ENCODE measurements around the gene KCNV2.
"Not testable (repeated sequence)": the region's sequence is repeated elsewhere in the genome, so short reads cannot be mapped to it uniquely, and the experiment has no call there.

Gene KCNV2

DNA sequence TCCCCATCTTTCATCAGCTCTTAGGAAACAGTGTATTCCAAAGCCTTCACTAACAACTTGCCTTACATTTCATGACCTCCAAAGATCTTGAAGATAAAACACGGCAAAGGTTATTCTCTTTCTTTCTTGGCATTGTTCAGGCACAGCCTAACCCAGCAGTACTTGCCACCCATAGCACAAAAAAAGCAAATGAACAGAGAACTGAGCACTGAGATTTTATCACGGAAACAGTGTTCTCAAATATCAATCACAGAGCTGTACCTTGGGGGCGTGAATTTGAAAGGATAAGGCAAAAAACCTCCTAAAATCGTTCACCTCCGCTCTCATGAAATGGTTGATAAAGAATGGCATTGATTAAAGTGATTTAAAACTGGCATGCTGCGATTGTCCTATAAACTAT is 16.9 kb upstream of the KCNV2 start:
- Histone ChIP-seq H3F3A (ENCODE audit: insufficient read depth, low read length) (no peaks in the 10 kb centered on the region), H3K27me3 (replicated peaks; ENCODE audit: insufficient read depth, low read length) (no peaks in the 10 kb centered on the region), H3K9ac (ENCODE audit: low read length) (no peak overlapping the region), H3K4me3 (ENCODE audit: low read length) (no peak overlapping the region), H3K79me2 (ENCODE audit: low read length) (no peaks in the 10 kb centered on the region), H3K27ac (ENCODE audit: low read length) (no peak overlapping the region), H2AFZ (ENCODE audit: low read length) (no peak overlapping the region), H3K9me3 (replicated peaks; ENCODE audit: insufficient read depth, low read length) (no peaks in the 10 kb centered on the region), H4K20me1 (ENCODE audit: insufficient read depth, low read length) (no peaks in the 10 kb centered on the region), H3K9me2 (replicated peaks; ENCODE audit: insufficient read depth, low read length) (no peaks in the 10 kb centered on the region), H3K36me3 (replicated peaks; ENCODE audit: insufficient read depth, low read length) (no peaks in the 10 kb centered on the region), H3K4me1 (ENCODE audit: low read length) (no peaks in the 10 kb centered on the region), H3K4me2 (ENCODE audit: low read depth, low read length) (no peak overlapping the region)
- no peak for DNase-seq
- TF ChIP-seq EZH2 (optimal IDR thresholded peaks at IDR 0.05; ENCODE audit: low read depth, low read length) (no peak), EZH2phosphoT487 (IDR thresholded peaks at IDR 0.05; ENCODE audit: low read length) (no peak)
- TF ChIP-seq, protein P1, sequence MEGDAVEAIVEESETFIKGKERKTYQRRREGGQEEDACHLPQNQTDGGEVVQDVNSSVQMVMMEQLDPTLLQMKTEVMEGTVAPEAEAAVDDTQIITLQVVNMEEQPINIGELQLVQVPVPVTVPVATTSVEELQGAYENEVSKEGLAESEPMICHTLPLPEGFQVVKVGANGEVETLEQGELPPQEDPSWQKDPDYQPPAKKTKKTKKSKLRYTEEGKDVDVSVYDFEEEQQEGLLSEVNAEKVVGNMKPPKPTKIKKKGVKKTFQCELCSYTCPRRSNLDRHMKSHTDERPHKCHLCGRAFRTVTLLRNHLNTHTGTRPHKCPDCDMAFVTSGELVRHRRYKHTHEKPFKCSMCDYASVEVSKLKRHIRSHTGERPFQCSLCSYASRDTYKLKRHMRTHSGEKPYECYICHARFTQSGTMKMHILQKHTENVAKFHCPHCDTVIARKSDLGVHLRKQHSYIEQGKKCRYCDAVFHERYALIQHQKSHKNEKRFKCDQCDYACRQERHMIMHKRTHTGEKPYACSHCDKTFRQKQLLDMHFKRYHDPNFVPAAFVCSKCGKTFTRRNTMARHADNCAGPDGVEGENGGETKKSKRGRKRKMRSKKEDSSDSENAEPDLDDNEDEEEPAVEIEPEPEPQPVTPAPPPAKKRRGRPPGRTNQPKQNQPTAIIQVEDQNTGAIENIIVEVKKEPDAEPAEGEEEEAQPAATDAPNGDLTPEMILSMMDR (IDR thresholded peaks at IDR 0.05; ENCODE audit: low read length): no peak

DNA sequence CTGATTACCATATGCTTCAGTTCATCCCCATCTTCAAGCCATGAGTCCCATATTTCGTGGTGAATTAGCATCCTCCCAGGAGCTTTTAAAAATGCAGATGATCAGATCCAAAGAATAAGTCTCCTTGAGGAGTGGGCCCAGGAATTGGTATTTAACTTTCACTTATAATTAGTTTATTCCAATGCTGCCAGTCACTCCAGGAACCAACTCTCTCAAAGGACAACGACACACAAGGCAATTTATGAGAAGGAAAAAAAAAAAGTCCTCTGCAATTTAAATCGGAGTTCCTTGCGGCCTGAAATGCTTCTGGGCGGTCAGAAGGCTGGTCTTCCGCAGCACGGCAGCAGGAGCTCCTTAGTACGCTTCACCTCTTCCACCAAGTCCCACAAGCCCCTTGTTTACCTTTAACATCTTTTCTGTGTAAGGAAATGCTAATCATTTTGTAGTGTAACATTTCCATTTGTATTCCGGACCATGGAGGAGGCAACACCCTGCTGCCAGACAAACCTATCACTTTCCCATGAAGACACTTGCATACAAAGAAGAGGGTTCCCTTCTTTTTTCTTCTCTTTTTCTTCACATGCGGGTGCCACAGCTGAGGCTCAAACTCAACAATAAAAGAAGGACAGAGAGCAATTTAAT is 16.3 kb upstream of the KCNV2 start:
- H3K4me2 ChIP-seq (ENCODE audit: low read depth, low read length): no peak overlapping the region
- no peaks in the 10 kb centered on the region for H3K79me2 ChIP-seq (ENCODE audit: low read length)
- no peaks in the 10 kb centered on the region for H3K9me3 ChIP-seq (replicated peaks; ENCODE audit: insufficient read depth, low read length)
- no peak overlapping the region for H3K27ac ChIP-seq (ENCODE audit: low read length)
- H3K27me3 ChIP-seq (replicated peaks; ENCODE audit: insufficient read depth, low read length): no peaks in the 10 kb centered on the region
- no peaks in the 10 kb centered on the region for H3F3A ChIP-seq (ENCODE audit: insufficient read depth, low read length)
- no peaks in the 10 kb centered on the region for H3K9me2 ChIP-seq (replicated peaks; ENCODE audit: insufficient read depth, low read length)
- no peak overlapping the region for H3K9ac ChIP-seq (ENCODE audit: low read length)
- H3K4me1 ChIP-seq (ENCODE audit: low read length): no peaks in the 10 kb centered on the region
- no peaks in the 10 kb centered on the region for H4K20me1 ChIP-seq (ENCODE audit: insufficient read depth, low read length)
- TF ChIP-seq EZH2 (optimal IDR thresholded peaks at IDR 0.05; ENCODE audit: low read depth, low read length): no peak
- no peak for TF ChIP-seq EZH2phosphoT487 (IDR thresholded peaks at IDR 0.05; ENCODE audit: low read length)
- TF ChIP-seq, protein P1 (IDR thresholded peaks at IDR 0.05; ENCODE audit: low read length): no peak
- no peaks in the 10 kb centered on the region for H3K36me3 ChIP-seq (replicated peaks; ENCODE audit: insufficient read depth, low read length)
- DNase-seq: no peak
- H3K4me3 ChIP-seq (ENCODE audit: low read length): no peak overlapping the region
- H2AFZ ChIP-seq (ENCODE audit: low read length): no peak overlapping the region

DNA sequence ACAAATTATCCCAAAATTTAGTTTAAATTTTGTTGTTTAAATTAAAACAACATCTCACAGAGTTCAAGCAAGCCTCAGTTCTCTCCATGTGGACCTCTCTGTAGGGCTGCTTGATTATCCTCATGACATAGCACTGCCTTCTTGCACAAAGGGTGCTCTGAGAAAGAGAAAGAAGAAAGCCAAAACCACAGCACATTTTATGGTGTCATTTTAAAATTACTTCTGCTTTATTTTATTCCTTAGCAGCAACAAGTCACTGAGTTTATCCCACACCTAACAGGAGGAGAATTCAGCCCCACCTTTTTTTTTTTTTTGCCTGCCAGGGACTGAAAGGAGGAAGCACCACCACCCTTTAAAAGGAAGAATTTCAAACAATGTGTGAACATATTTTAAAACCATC is 12.8 kb upstream of the KCNV2 start:
- TF ChIP-seq EZH2 (optimal IDR thresholded peaks at IDR 0.05; ENCODE audit: low read depth, low read length) (no peak), EZH2phosphoT487 (IDR thresholded peaks at IDR 0.05; ENCODE audit: low read length) (no peak)
- H3K4me2 ChIP-seq (ENCODE audit: low read depth, low read length): no peak overlapping the region
- no peak overlapping the region for H3K27ac ChIP-seq (ENCODE audit: low read length)
- H3K9me3 ChIP-seq (replicated peaks; ENCODE audit: insufficient read depth, low read length): no peaks in the 10 kb centered on the region
- no peak overlapping the region for H3K4me3 ChIP-seq (ENCODE audit: low read length)
- no peaks in the 10 kb centered on the region for H3K36me3 ChIP-seq (replicated peaks; ENCODE audit: insufficient read depth, low read length)
- no peaks in the 10 kb centered on the region for H4K20me1 ChIP-seq (ENCODE audit: insufficient read depth, low read length)
- H3K9ac ChIP-seq (ENCODE audit: low read length): no peak overlapping the region
- no peak for DNase-seq
- H3K27me3 ChIP-seq (replicated peaks; ENCODE audit: insufficient read depth, low read length): no peaks in the 10 kb centered on the region
- H3K9me2 ChIP-seq (replicated peaks; ENCODE audit: insufficient read depth, low read length): no peaks in the 10 kb centered on the region
- no peak overlapping the region for H2AFZ ChIP-seq (ENCODE audit: low read length)
- H3K4me1 ChIP-seq (ENCODE audit: low read length): no peaks in the 10 kb centered on the region
- no peaks in the 10 kb centered on the region for H3F3A ChIP-seq (ENCODE audit: insufficient read depth, low read length)
- no peaks in the 10 kb centered on the region for H3K79me2 ChIP-seq (ENCODE audit: low read length)

DNA sequence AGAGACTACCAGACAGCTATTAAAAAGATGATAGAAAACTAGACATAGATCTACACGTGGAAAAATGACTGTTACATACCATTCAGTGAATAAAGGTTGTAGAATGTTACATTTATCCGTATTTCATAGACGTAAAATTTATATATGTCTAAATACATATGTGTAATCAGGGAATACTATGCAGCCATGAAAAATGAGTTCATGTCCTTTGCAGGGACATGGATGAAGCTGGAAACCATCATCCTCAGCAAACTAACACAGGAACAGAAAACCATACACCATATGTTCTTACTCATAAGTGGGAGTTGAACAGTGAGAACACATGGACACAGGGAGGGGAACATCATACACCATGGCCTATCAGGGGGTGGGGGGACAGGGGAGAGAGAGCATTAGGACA is 10.1 kb upstream of the KCNV2 start:
- H3K4me1 ChIP-seq (ENCODE audit: low read length); H3K9me2 ChIP-seq (replicated peaks; ENCODE audit: insufficient read depth, low read length); H3K4me3 ChIP-seq (ENCODE audit: low read length); H4K20me1 ChIP-seq (ENCODE audit: insufficient read depth, low read length); H3K36me3 ChIP-seq (replicated peaks; ENCODE audit: insufficient read depth, low read length); H3K4me2 ChIP-seq (ENCODE audit: low read depth, low read length); H3K27ac ChIP-seq (ENCODE audit: low read length); H3K27me3 ChIP-seq (replicated peaks; ENCODE audit: insufficient read depth, low read length); DNase-seq; H3K79me2 ChIP-seq (ENCODE audit: low read length); H2AFZ ChIP-seq (ENCODE audit: low read length); H3K9ac ChIP-seq (ENCODE audit: low read length); H3F3A ChIP-seq (ENCODE audit: insufficient read depth, low read length); H3K9me3 ChIP-seq (replicated peaks; ENCODE audit: insufficient read depth, low read length): not testable (repeated sequence)
